Activated CD4-positive, alpha-beta T cell treated with anti-CD3 and anti-CD28 coated beads, Interleukin-2, amount 10 ng/mL, durations not matched to agents 24 days and 14 days (primary cell): Measurements from ENCODE around the gene PFKFB2. TPM values are rescaled to one million over a fixed set of nuclear protein-coding genes. Genes with fewer than 3 reads are reported as not detected.

Experiments
- DNase-seq: peaks from one replicate; pipeline ENCODE4 v3.0.0; 2022
- H3K27ac Mint-ChIP-seq: one replicate; pipeline ENCODE4 v1.8.0; 2022; ENCODE audit warnings: mild to moderate bottlenecking, mixed read lengths
- H3K27me3 Mint-ChIP-seq: one replicate; pipeline ENCODE4 v1.8.0; 2022; ENCODE audit warnings: mixed read lengths
- H3K36me3 Mint-ChIP-seq: one replicate; pipeline ENCODE4 v1.8.0; 2022; ENCODE audit warnings: low read depth, mild to moderate bottlenecking, mixed read lengths
- H3K4me1 Mint-ChIP-seq: one replicate; pipeline ENCODE4 v1.8.0; 2021; ENCODE audit warnings: mixed read lengths
- H3K4me3 Mint-ChIP-seq: one replicate; pipeline ENCODE4 v1.8.0; 2022; ENCODE audit warnings: mild to moderate bottlenecking, moderate library complexity, mixed read lengths
- H3K9me3 Mint-ChIP-seq: one replicate; pipeline ENCODE4 v1.8.0; 2021; ENCODE audit warnings: mixed read lengths
- intact Hi-C: fragments of 100-400 bp; cut with micrococcal nuclease; formaldehyde crosslinking; loops from one replicate; pipeline ENCODE4 v1.15.1; 2023
- total RNA-seq: library from RNA; stranded (reverse); gene quantifications from 2 replicates; pipeline ENCODE4 v1.2.3, GENCODE V29; 2022

Gene PFKFB2
- total RNA-seq, 1 donor from 2014 or later, result 2.6 TPM

- no peaks in the 10 kb centered on the region for H3K36me3 Mint-ChIP-seq
- intact Hi-C loops, result no loop called here
- H3K9me3 Mint-ChIP-seq, result no peaks in the 10 kb centered on the region
- no peak overlapping the region for H3K27ac Mint-ChIP-seq
- H3K4me3 Mint-ChIP-seq, result no peak overlapping the region
- DNase-seq, result no peak
- peaks cover 7% of the 10 kb centered on the region for H3K4me1 Mint-ChIP-seq
- peaks cover 48% of the 10 kb centered on the region for H3K27me3 Mint-ChIP-seq
These were observed 25.8 kb upstream of the PFKFB2 start for GRCh38 chr1:207027206-207027777.

- peaks cover 7% of the 10 kb centered on the region for H3K4me1 Mint-ChIP-seq
- no peak for DNase-seq
- intact Hi-C loops, result no loop called here
- no peaks in the 10 kb centered on the region for H3K36me3 Mint-ChIP-seq
- no peaks in the 10 kb centered on the region for H3K9me3 Mint-ChIP-seq
- H3K27ac Mint-ChIP-seq, result no peak overlapping the region
- H3K27me3 Mint-ChIP-seq, result peaks cover 52% of the 10 kb centered on the region
- no peak overlapping the region for H3K4me3 Mint-ChIP-seq
These were observed 25.2 kb upstream of the PFKFB2 start for GRCh38 chr1:207027921-207028320.

- peaks cover 56% of the 10 kb centered on the region for H3K27me3 Mint-ChIP-seq
- intact Hi-C loops, result no loop called here
- no peaks in the 10 kb centered on the region for H3K36me3 Mint-ChIP-seq
These were observed 24.0 kb upstream of the PFKFB2 start for GRCh38 chr1:207028884-207029650.

GRCh38 chr1:207029701-207030521 is 23.2 kb upstream of the PFKFB2 start:
- H3K4me1 Mint-ChIP-seq, result no peaks in the 10 kb centered on the region
- no peak for DNase-seq
- peaks cover 58% of the 10 kb centered on the region for H3K27me3 Mint-ChIP-seq
- no peaks in the 10 kb centered on the region for H3K9me3 Mint-ChIP-seq
- H3K27ac Mint-ChIP-seq, result no peak overlapping the region
- no peak overlapping the region for H3K4me3 Mint-ChIP-seq
- H3K36me3 Mint-ChIP-seq, result no peaks in the 10 kb centered on the region
- intact Hi-C loops, result no loop called here

More at GRCh38 chr1:207028884-207029650, 24.0 kb upstream of the PFKFB2 start:
- H3K4me1 Mint-ChIP-seq, result peaks cover 7% of the 10 kb centered on the region
- DNase-seq, result no peak
- no peaks in the 10 kb centered on the region for H3K9me3 Mint-ChIP-seq
- H3K4me3 Mint-ChIP-seq, result no peak overlapping the region
- H3K27ac Mint-ChIP-seq, result no peak overlapping the region

DNA sequence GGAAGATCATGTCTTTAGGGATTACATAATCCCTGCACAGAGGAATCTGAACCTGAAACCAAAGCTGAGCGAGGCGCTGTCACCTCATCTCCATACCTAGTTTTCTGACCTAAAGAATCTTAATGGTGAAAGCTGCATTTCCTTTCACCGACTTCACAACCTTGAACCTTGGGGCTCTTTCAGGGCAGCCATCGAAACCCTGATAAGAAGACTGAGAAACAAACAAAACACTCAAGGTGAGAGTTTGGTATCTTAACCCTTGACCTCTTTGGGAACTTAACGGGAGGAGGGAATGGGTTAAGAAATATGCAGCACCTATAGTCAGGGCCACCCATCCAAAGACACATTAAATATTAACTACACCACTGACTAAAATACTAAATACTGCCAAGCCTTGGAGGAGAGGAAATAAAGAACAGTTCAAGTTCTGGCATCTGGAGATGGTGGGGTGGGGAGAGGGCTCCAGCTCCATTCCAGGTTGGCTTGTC is 22.5 kb upstream of the PFKFB2 start:
- no peaks in the 10 kb centered on the region for H3K4me1 Mint-ChIP-seq
- H3K36me3 Mint-ChIP-seq, result no peaks in the 10 kb centered on the region
- H3K27ac Mint-ChIP-seq, result no peak overlapping the region
- H3K9me3 Mint-ChIP-seq, result no peaks in the 10 kb centered on the region
- H3K27me3 Mint-ChIP-seq, result peaks cover 56% of the 10 kb centered on the region
- no peak overlapping the region for H3K4me3 Mint-ChIP-seq
- no peak for DNase-seq
- intact Hi-C loops, result no loop called here

DNA sequence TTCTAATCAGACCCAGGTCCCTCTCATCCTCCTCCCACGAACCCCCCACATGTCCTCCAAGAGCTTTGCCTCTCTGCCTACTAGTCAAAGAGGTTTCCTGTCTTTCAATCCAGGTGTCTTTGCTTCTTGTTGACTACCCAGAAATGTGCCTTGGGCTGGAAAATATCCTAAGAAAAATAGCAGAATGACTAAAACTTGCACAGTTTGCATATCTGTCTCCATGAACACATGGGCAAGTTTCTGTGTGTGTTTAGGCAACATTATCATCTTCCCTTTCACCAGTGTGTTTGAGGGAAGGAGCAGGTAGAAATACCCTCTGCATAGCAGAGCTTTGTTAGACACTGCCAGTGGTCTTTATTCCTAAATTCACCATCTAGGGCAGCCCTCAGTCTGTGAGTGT is 22.1 kb upstream of the PFKFB2 start:
- no peaks in the 10 kb centered on the region for H3K4me1 Mint-ChIP-seq
- H3K4me3 Mint-ChIP-seq, result no peak overlapping the region
- peaks cover 53% of the 10 kb centered on the region for H3K27me3 Mint-ChIP-seq
- H3K27ac Mint-ChIP-seq, result no peak overlapping the region
- no peaks in the 10 kb centered on the region for H3K9me3 Mint-ChIP-seq
- no peak for DNase-seq
- intact Hi-C loops, result no loop called here
- H3K36me3 Mint-ChIP-seq, result no peaks in the 10 kb centered on the region

- H3K4me3 Mint-ChIP-seq, result no peak overlapping the region
- H3K9me3 Mint-ChIP-seq, result no peaks in the 10 kb centered on the region
- DNase-seq, result no peak
- H3K36me3 Mint-ChIP-seq, result no peaks in the 10 kb centered on the region
- no peak overlapping the region for H3K27ac Mint-ChIP-seq
- peaks cover 49% of the 10 kb centered on the region for H3K27me3 Mint-ChIP-seq
- intact Hi-C loops, result no loop called here
- H3K4me1 Mint-ChIP-seq, result no peaks in the 10 kb centered on the region
These were observed 21.3 kb upstream of the PFKFB2 start for GRCh38 chr1:207031632-207032264.

GRCh38 chr1:207032528-207033017 is 20.5 kb upstream of the PFKFB2 start, which contains the start of gene C1orf116:
Gene C1orf116 (minus strand): TSS chr1:207032756. CDS start chr1:207027598, 5,158 bp downstream.
- Mint-ChIP-seq H3K36me3 (no peaks in the 10 kb centered on the region), H3K4me3 (no peak within 1 kb of the TSS), H3K27me3 (peaks cover 42% of the 10 kb centered on the region), H3K4me1 (no peaks in the 10 kb centered on the region), H3K9me3 (no peaks in the 10 kb centered on the region), H3K27ac (no peak within 1 kb of the TSS)
- intact Hi-C loops, result no loop called here
- no peak for DNase-seq

- peaks cover 42% of the 10 kb centered on the region for H3K27me3 Mint-ChIP-seq
- no peaks in the 10 kb centered on the region for H3K9me3 Mint-ChIP-seq
- H3K36me3 Mint-ChIP-seq, result no peaks in the 10 kb centered on the region
- intact Hi-C loops, result no loop called here
- H3K4me3 Mint-ChIP-seq, result no peak overlapping the region
- DNase-seq, result no peak
- no peak overlapping the region for H3K27ac Mint-ChIP-seq
- H3K4me1 Mint-ChIP-seq, result no peaks in the 10 kb centered on the region
These were observed 19.8 kb upstream of the PFKFB2 start for GRCh38 chr1:207033302-207033701.

DNA sequence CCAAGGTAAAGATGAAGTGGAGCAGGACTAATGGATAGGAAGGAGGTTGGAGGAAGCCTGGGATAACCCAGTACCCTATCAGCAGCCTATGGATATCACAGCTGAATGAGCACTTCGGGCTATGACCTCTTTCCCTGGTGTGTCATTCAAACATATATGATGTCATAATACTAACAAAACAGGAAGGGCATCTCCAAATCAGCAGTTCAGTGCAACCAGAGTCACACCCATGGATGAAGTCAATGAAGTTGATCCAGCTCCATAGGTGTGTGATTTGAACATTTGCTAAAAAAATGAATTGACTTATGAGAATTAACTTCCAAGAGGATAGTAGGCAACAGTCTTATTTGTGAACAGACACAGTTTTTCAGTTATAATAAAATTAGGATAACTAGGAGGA is 18.9 kb upstream of the PFKFB2 start:
- intact Hi-C loops, result no loop called here
- no peak for DNase-seq
- H3K27me3 Mint-ChIP-seq, result peaks cover 37% of the 10 kb centered on the region

DNA sequence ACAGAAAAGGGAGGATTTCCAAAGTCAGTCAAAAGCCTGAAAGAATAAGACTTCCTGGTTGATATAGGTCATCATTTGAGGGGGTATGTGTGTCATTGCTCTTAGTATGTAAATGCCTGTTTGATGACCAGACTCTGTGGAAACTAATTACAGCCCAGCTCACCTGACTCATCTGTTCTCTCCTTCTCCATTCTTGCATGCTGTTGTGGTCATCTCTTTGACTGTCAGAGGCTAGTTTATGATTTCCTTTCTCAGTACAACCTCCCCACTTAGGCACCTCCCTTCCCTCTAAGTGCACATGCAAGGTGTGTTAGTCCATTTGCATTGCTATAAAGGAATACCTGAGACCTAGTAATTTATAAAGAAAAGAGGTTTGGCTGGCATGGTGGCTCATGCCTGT is 18.1 kb upstream of the PFKFB2 start:
- no peaks in the 10 kb centered on the region for H3K36me3 Mint-ChIP-seq
- intact Hi-C loops, result no loop called here
- H3K9me3 Mint-ChIP-seq, result no peaks in the 10 kb centered on the region
- H3K4me1 Mint-ChIP-seq, result no peaks in the 10 kb centered on the region
- H3K27ac Mint-ChIP-seq, result no peak overlapping the region
- DNase-seq, result no peak
- H3K4me3 Mint-ChIP-seq, result no peak overlapping the region
- peaks cover 33% of the 10 kb centered on the region for H3K27me3 Mint-ChIP-seq

More for the DNA sequence above, 18.9 kb upstream of the PFKFB2 start:
- H3K4me1 Mint-ChIP-seq, result no peaks in the 10 kb centered on the region
- H3K9me3 Mint-ChIP-seq, result no peaks in the 10 kb centered on the region
- no peaks in the 10 kb centered on the region for H3K36me3 Mint-ChIP-seq
- H3K27ac Mint-ChIP-seq, result no peak overlapping the region
- no peak overlapping the region for H3K4me3 Mint-ChIP-seq

DNA sequence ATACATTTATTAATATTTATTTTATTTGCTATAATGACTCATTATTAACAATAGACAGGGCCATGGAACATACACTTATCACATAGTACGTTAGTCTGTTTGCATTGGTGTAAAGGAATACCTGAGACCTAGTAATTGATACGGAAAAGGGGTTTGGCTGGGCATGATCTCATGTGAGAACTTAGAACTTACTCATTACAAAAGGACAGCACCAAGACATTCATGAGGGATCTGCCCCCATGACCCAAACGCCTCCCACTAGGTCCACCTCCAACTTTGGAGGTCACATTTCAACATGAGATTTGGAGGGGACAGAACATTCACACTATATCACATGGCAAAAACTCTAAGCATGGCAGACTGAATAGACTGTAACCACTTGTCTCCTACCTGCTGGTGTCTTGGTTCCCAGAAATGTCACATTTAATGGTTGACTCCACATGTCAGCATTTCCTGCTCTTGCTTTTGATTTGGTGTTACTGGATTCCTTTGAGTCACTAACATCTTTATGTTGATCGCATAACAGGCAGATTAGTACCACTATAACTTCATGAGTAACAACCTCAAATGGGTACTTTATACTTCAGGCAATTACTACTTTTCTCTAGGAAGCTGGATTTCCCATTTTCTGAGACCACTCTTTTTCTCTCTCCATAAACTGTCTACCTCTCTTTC is 17.1 kb upstream of the PFKFB2 start:
- no peaks in the 10 kb centered on the region for H3K36me3 Mint-ChIP-seq
- no peak overlapping the region for H3K4me3 Mint-ChIP-seq
- peaks cover 25% of the 10 kb centered on the region for H3K27me3 Mint-ChIP-seq
- H3K9me3 Mint-ChIP-seq, result no peaks in the 10 kb centered on the region
- intact Hi-C loops, result no loop called here
- H3K4me1 Mint-ChIP-seq, result no peaks in the 10 kb centered on the region
- no peak overlapping the region for H3K27ac Mint-ChIP-seq
- DNase-seq, result no peak

DNA sequence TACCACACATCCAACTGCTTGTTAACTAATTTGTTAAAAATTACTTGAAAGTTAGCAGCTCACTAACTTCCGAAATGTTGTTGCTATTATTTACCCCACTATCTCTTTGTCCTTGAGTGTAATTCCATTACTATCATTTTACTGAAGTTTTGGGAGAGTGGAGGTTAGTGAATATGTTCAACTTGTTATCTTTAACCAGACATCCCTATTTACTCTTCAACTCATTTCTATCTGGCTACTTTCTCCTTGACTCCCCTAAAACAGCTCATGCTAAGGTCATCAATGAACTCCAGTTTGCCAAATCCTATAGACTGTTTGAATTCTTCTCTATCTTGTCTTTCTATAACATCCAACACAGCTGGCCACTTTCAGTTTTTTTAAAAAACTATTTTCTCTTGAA is 16.2 kb upstream of the PFKFB2 start:
- H3K27ac Mint-ChIP-seq, result no peak overlapping the region
- DNase-seq, result no peak
- H3K4me1 Mint-ChIP-seq, result no peaks in the 10 kb centered on the region
- H3K36me3 Mint-ChIP-seq, result no peaks in the 10 kb centered on the region
- no peak overlapping the region for H3K4me3 Mint-ChIP-seq
- H3K27me3 Mint-ChIP-seq, result peaks cover 16% of the 10 kb centered on the region
- intact Hi-C loops, result no loop called here
- no peaks in the 10 kb centered on the region for H3K9me3 Mint-ChIP-seq
